GM19324 (cell line): ENCODE measurements around the gene DCUN1D2.

ENCODE experiments used
- ATAC-seq: cut with Tn5 transposase; IDR thresholded peaks from one replicate; pipeline ENCODE4 v1.9.1; 2021; ENCODE audit warnings: mild to moderate bottlenecking, moderate library complexity; ENCODE audit not compliant: unreplicated experiment, low FRiP score

Gene DCUN1D2

DNA sequence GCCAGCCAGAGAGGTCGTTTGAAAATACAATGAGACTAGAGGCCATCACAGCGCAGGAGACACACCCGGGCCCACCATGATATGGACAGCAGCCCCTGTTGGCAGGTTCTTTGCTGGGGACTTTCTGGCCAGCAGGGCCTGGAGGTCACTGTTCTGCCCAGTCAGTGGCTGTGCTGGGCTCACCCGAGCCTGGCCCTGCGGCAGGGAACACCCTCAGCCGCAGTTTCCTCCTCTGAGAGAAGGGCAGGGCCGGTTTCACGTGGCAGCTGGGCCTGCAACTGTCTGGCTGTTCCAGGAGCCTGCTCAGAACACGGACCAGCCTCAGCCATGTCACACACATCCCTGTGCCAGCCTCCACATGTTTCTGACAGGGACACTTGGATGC lies 76.6 kb downstream of the DCUN1D2 start:
- no peak for ATAC-seq

DNA sequence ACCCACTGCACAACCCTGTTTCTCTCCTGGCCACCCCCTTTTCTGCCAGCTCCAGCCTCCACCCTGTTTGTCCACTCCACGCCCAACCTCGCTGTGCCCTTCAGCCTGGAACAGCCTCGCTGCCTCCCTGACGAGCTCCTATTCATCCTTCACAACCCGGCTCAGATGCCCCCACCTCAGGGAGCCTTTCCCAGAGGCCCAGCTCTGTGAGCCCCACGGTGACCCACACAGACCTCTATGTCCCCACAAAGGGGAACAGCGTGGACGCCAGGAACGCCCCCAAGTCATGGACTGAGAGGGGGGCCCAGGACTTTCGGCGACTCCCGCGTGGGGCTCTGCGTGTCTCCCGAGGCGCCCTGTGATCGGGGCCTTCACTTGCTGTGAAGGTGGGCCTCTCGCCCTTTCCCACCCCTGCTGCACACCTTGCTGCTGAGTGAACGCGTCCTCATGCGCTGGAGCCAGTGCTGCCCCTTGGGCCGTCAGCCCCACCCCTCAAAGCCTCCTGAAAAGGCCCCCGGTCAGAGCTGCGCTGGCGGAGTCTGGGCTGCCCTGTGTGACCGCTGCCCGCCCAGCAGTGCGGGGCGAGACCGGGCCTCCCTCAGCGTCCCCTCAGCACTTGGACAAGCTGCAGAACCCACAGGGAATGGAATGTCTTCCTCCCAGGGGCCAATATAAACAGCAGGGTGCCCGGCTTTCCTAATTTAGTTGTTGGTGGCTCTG lies 77.2 kb downstream of the DCUN1D2 start:
- no peak for ATAC-seq

DNA sequence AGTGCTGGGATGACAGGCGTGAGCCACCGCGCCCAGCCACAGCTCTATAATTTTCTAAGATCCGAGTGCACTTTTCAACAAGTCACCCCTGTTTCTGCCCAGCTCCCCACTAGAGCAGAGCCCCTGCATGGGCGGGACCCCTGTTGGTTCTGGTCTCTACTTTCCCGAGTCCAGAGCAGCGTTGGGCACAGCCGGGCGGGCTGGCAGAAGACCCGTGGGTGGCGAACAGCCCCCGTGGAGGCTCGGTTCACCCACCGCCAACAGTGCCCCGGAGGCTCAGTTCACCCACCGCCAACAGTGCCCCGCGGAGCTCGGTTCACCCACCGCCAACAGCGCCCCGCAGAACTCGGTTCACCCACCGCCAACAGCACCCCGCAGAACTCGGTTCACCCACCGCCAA lies 78.1 kb downstream of the DCUN1D2 start:
- no peak for ATAC-seq

DNA sequence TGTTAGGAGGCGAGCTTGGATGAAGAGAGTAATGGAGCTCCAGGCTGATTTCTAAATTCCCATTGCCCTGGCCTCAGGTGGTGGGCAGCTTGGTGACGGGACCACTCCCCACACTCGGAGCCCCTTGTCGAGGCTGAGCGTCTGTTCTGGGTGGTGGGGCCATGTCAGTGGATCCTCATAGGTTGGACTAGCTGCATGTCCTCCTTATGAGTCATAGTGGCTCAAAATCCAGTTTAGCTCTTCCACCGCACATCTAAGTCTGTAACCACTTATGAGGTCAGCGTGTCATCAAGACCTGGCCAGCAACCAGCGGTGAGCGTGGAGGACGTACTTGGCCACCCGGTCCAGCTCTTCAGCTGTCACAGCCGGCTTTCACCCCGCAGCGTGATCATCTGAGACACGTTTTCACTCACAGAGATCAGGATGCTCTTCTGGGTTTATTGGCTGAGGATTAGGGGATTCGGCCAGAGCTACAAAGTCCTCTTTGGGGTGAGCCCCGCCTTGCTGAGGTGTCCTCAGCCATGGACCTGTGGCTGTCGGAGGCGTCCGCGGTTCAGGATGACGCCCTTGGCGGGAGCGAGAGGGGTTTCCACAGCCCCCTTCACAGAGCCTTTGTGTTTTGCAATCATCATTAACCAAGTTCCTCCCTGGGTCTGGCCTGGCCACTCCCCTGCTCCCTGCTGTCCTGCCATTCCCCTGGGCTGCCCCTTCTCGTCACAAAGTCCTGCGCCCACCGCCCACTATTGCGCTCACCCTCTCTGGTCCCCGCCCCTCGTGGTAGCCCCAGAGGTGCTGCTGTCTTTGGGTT lies 79.1 kb downstream of the DCUN1D2 start:
- ATAC-seq, result no peak

- no peak for ATAC-seq
These were observed 79.9 kb downstream of the DCUN1D2 start for GRCh38 chr13:113410472-113411201.

DNA sequence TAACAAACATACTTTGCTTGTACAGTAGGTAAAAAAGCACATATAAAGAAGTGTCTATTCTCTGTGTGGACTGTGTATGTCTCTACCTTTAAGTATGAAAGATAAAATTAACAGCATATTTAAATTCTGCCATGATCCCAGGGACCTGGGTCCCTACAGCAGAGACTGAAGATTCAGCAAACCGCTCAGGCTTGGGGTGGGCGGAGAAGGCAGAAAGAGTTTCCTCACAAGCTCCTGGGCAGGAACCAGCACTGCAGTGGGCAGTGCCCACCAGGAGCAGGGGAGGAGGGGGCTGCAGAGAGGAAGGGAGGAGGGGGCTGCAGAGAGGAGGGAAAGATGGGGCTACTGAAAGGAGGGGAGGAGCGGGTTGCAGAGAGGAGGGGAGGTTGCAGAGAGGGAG lies 81.9 kb downstream of the DCUN1D2 start:
- no peak for ATAC-seq

DNA sequence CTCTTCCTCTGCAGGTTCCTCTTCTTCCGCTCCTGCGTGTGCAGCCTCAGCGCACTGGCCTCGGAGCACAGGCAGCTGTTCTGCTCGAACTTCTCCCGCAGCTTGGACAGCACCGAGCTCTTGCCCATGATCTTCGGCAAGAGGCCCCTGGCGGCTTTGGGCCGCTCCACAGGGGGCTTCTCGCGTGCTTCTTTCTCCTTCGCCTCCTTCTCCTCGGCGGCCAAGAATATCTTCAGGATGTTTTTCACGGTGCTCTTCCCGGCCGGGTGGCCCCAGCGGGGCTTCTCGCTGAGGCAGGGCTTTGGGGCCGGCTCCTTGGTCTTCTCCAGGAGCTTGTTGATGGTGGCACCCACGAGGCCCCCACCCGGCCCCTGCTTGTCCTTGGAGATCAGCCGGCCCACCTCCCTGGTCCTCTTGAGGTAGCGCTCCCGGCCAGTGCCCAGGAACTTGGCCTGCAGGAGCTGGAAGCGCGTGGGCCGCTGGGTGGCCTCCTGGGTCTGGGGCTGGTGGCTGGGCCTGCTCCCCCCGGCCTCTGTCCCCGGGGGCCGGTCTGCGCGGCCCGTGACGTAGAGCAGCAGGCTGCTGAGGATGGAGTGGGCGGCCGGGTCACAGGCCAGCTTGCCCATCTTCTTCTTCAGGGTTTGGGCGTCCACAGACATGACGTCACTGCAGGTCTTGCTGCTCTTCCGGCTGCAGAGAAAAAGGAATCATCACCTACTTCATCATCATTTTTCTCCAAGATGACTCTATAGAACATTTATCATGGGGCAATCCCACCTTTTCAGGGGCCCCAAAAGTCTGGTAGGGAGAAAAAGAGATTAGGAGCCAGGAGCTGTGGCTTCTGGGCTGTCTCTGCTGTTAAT lies 82.7 kb downstream of the DCUN1D2 start:
- no peak for ATAC-seq

- no peak for ATAC-seq
These were observed 83.4 kb downstream of the DCUN1D2 start for GRCh38 chr13:113407103-113407530.

DNA sequence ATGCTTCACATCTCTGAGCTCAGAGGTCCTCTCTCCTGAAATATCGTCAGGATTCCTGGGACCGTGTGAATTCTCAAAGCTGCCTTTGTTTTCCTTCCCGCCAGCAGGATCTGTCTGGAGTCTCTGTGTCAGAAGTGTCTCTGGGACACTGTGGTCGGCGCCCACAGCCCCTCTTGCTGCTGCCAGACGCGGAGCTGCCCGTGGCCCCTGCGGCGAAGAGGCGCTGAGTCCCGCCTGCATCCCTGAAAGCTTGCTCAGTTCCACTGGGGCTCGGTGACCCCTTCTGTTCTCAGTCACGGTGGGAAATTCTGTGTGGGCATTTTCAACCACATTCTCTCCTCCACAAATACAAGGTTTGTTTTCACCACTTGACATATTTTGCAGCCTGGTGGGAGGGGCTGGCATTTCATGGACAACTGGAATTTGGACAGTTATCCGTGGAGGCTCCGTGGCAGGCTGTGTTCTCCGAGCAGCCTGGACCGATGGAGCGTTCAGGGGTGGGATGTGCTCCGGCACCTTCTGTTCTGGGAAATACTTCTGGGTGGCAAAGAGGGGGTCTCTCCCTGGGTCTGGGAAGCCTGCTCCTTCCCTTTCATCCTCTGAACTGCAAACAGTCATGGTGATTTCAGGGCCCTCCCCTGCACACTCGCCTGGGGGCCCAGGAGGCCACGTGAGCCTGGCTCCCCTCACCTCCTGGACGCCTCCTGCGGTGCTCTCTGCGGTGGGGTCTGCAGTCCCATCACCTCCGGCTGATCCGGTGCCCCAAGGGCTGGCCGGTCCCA lies 84.0 kb downstream of the DCUN1D2 start:
- no peak for ATAC-seq
